Activated CD4-positive, alpha-beta T cell treated with anti-CD3 and anti-CD28 coated beads for 36 hours (primary cell): Measurements from ENCODE around the gene SOWAHC. TPM values are rescaled to one million over a fixed set of nuclear protein-coding genes. Genes with fewer than 3 reads are reported as not detected.
A peak's percentile ranks its signal among the peaks of the same experiment; 100 is the strongest.
"Not testable (repeated sequence)": the region's sequence is repeated elsewhere in the genome, so short reads cannot be mapped to it uniquely, and the experiment has no call there.

ENCODE experiments used
- ATAC-seq: fragments of 200-7000 bp; cut with Tn5 transposase; one replicate; pipeline ENCODE4 v1.10.0; 2021; ENCODE audit warnings: mild to moderate bottlenecking, moderate library complexity
- CTCF ChIA-PET: fragments of 350-600 bp; sonication (Branson Sonifier 250); formaldehyde crosslinking; loops from one replicate; lab custom pipeline; 2021; ENCODE audit warnings: antibody characterized with exemption; lab: Charles Lee
- POLR2A ChIA-PET: fragments of 350-600 bp; sonication (Branson Sonifier 250); formaldehyde crosslinking; loops from one replicate; lab custom pipeline; 2021; ENCODE audit warnings: antibody characterized with exemption, inconsistent platforms; lab: Charles Lee
- DNase-seq: peaks from one replicate; pipeline ENCODE4 v3.0.0-alpha.2; 2020
- H3K27ac Mint-ChIP-seq: one replicate; pipeline ENCODE4 v1.8.0; 2021; ENCODE audit warnings: mixed read lengths
- H3K27me3 Mint-ChIP-seq: one replicate; pipeline ENCODE4 v1.8.0; 2021; ENCODE audit warnings: mixed read lengths
- H3K36me3 Mint-ChIP-seq: one replicate; pipeline ENCODE4 v1.8.0; 2021; ENCODE audit warnings: low read depth, mixed read lengths
- H3K4me1 Mint-ChIP-seq: one replicate; pipeline ENCODE4 v1.8.0; 2021; ENCODE audit warnings: mixed read lengths
- H3K4me3 Mint-ChIP-seq: one replicate; pipeline ENCODE4 v1.8.0; 2021; ENCODE audit warnings: mild to moderate bottlenecking, moderate library complexity, mixed read lengths
- H3K9me3 Mint-ChIP-seq: one replicate; pipeline ENCODE4 v1.8.0; 2021; ENCODE audit warnings: low read depth, mixed read lengths
- intact Hi-C, 2 experiments: fragments of 100-400 bp; cut with DNase I in 1 of 2; cut with micrococcal nuclease in 1 of 2; formaldehyde crosslinking; loops; one replicate each; pipeline versions ENCODE4 v1.14.2 to v1.15.1; 2022 to 2024; cut with DNase I, micrococcal nuclease
- total RNA-seq, 2 experiments: library from RNA; stranded (reverse); gene quantifications; one replicate each; pipeline ENCODE4 v1.2.3, GENCODE V29; 2021

SOWAHC gene
- total RNA-seq, 2 experiments from 2014 or later: 0.63 to 0.98 TPM

DNA sequence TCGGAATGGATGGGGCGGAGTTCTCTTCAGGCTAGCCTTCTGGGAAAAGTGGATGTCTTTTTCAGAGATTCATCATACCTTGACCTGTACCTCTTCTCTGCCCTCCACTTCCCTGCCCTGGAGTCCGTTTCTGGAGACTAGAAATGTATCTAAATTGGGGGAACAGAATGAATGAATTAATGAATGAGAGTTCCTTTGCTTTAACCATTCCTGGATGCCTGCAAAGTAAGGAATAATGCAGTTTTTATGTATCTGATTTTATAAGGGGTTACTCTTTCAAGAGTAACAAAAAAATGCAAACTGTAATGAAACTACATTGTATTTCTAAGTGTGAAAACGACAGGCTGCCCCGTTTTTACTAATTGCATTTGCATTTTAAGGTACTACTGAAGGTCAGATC, 2.0 kb downstream of the SOWAHC start:
- DNase-seq: no peak
- H3K4me3 Mint-ChIP-seq: peak overlapping the region; percentile 8
- intact Hi-C loops: no loop called here

DNA sequence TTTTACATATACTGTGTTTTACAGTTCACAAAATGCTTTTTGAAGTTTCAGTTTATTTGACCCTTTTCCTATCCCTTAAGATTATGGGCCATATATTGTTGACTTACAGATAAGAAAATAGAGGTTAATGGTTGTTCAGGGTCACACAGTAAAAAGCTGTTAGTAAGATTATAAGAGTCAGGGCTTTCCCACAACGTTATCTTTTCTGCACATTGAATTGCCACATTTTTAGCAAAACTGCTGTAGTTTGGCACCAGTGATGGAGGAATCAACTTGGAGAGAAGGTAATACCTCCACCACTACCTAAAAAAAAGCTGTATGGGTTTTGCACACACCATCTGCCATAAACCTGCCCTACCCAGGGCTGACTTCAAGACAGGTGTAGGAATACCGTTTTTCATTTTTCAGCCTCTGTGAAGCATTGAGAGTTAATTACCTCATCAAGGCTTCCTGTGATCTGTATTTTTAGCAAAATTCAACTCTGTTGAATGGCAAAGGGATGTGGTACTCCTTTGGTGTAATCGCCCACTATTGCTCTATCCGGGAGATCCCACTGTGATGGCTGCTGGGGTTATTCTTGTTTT, 5.0 kb downstream of the SOWAHC start:
- Mint-ChIP-seq H3K27me3 (peaks cover 33% of the 10 kb centered on the region), H3K36me3 (no peaks in the 10 kb centered on the region), H3K9me3 (no peaks in the 10 kb centered on the region), H3K4me1 (peaks cover 2% of the 10 kb centered on the region), H3K27ac (no peak overlapping the region), H3K4me3 (no peak overlapping the region)
- ATAC-seq (no peak), DNase-seq (no peak)
- ChIA-PET CTCF (no interaction called here), POLR2A (no interaction called here)
- intact Hi-C loops: no loop called here

More for the DNA sequence above, 2.0 kb downstream of the SOWAHC start:
- POLR2A ChIA-PET: no interaction called here
- ATAC-seq: no peak
- Mint-ChIP-seq H3K4me1 (peaks cover 9% of the 10 kb centered on the region), H3K36me3 (peaks cover 1% of the 10 kb centered on the region), H3K9me3 (no peaks in the 10 kb centered on the region), H3K27ac (no peak overlapping the region), H3K27me3 (peaks cover 44% of the 10 kb centered on the region)
- CTCF ChIA-PET: interaction anchor here (0.6 kb wide), 1 partner anchor 594 kb away, joined by 3 read pairs; no protein-coding TSS in a partner anchor

DNA sequence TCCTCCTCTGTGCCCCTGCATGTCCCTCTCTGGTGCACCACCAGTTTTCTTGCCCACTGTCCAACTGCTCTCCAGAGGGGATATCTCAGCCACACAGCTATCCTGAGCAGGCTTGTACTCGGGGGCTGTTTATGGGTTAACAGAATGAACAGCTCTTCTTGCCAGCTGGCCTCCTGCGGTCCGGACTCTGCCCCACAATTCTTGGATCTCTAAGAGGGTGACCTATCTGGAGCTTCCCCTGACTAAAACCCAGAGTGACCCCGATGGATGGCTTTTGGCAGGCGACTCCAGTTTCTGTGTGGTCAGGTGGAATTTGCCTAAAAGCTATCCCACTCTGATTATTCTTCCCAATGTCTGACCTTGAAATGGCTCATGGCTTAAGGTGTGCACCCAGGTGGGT, 9.1 kb downstream of the SOWAHC start:
- H3K36me3 Mint-ChIP-seq: no peaks in the 10 kb centered on the region
- H3K27me3 Mint-ChIP-seq: peaks cover 14% of the 10 kb centered on the region
- ChIA-PET POLR2A (no interaction called here), CTCF (interaction anchor here (0.7 kb wide), 1 partner anchor 12 kb away, joined by 4 read pairs; no protein-coding TSS in a partner anchor)
- H3K4me1 Mint-ChIP-seq: no peaks in the 10 kb centered on the region
- H3K4me3 Mint-ChIP-seq: no peak overlapping the region
- DNase-seq: no peak
- no peak overlapping the region for H3K27ac Mint-ChIP-seq
- ATAC-seq: no peak
- no peaks in the 10 kb centered on the region for H3K9me3 Mint-ChIP-seq
- intact Hi-C loops: no loop called here

DNA sequence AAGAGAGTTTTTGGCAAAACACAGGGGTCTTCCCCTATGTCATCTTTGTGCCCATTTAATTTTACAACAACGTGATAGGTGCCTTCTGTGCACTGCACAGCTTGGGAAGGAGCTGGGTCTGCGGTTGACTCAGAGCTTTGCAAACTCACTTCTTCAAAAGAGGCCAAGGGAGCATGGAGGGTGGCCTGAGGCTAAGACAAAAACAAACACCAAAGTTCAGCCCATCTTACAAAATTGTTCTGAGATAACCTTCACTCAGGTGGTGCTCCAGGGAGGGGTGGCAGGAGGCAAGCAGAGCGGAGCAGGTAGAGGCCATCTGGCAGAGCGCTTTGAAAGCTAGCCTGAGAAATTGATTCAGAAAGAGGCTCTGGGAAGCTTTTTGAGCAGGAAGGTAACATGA, 9.8 kb downstream of the SOWAHC start:
- POLR2A ChIA-PET: interaction anchor here (0.7 kb wide), 1 partner anchor 292 kb away, joined by 3 read pairs; no protein-coding TSS in a partner anchor
- intact Hi-C loops: no loop called here
- DNase-seq: no peak
- Mint-ChIP-seq H3K36me3 (no peaks in the 10 kb centered on the region), H3K4me3 (no peak overlapping the region), H3K27ac (no peak overlapping the region), H3K9me3 (no peaks in the 10 kb centered on the region), H3K4me1 (no peaks in the 10 kb centered on the region), H3K27me3 (peaks cover 16% of the 10 kb centered on the region)
- ATAC-seq: no peak
- CTCF ChIA-PET: no interaction called here

DNA sequence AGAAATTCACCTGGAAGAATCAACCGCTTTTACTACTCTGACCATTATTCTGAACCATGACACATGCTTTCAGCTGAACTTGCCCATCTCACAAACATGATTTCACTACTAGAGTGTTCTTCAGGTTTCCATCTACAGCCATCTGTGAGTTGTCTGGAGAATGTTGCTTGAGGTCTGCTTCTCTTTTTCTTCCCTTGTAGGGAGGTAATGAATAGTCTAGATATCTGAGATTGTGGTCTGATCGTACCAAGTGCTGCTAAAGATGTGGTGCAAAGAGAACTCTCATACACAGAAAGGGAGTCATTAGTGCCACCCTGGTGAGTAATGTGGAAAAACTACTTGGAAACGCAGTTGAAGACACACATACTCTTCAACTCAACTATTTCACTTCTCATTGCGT, 10.2 kb downstream of the SOWAHC start:
- CTCF ChIA-PET: no interaction called here
- Mint-ChIP-seq H3K9me3 (no peaks in the 10 kb centered on the region), H3K27me3 (peaks cover 13% of the 10 kb centered on the region), H3K36me3 (no peaks in the 10 kb centered on the region), H3K27ac (no peak overlapping the region), H3K4me1 (no peaks in the 10 kb centered on the region), H3K4me3 (no peak overlapping the region)
- ATAC-seq (no peak), DNase-seq (no peak)
- POLR2A ChIA-PET: interaction anchor here (0.7 kb wide), 1 partner anchor 292 kb away, joined by 3 read pairs; no protein-coding TSS in a partner anchor
- intact Hi-C loops: no loop called here

DNA sequence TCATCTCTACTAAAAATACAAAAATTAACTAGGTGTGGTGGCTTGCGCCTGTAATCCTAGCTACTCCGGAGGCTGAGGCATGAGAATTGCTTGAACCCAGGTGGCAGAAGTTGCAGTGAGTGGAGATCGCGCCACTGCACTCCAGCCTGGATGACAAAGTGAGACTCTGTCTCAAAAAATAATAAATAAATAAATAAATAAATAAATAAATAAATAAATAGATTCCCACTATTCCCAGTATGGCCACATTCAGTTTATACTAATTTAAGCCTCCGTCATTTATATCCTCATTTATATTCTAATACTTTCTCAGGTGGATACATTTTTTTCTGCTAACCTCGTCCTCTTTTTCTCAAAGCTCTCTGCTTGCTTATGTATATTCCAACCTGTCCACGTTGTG, 14.2 kb downstream of the SOWAHC start:
- ChIA-PET CTCF (interaction anchor here (1.8 kb wide), 1 partner anchor 81 kb away, joined by 10 read pairs; no protein-coding TSS in a partner anchor), POLR2A (interaction anchor here (0.6 kb wide), 1 partner anchor 15 kb away, joined by 3 read pairs; the partner anchor contains the start of gene SEPTIN10)
- H3K4me3 Mint-ChIP-seq, H3K27me3 Mint-ChIP-seq, ATAC-seq, H3K36me3 Mint-ChIP-seq, intact Hi-C loops, H3K9me3 Mint-ChIP-seq, H3K4me1 Mint-ChIP-seq, DNase-seq, H3K27ac Mint-ChIP-seq: not testable (repeated sequence)

DNA sequence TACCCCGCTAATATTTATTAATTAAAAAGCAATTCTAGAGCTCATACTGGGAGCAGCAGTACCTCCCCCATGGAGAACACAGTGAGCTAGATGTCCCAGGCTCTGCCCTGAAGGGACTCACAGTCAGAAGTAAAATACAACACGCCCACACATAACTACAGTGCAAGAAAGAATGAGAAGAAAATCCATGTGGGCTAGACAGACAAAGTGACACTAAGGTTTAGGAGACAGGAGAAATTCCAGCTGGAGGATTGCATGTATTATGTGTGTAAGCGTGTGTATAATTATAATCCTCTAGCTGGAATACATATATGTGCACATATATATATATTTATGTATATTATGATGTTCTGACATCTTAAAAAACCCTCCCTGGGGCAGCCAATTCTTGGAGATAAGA, 15.7 kb downstream of the SOWAHC start:
- intact Hi-C loops: no loop called here

DNA sequence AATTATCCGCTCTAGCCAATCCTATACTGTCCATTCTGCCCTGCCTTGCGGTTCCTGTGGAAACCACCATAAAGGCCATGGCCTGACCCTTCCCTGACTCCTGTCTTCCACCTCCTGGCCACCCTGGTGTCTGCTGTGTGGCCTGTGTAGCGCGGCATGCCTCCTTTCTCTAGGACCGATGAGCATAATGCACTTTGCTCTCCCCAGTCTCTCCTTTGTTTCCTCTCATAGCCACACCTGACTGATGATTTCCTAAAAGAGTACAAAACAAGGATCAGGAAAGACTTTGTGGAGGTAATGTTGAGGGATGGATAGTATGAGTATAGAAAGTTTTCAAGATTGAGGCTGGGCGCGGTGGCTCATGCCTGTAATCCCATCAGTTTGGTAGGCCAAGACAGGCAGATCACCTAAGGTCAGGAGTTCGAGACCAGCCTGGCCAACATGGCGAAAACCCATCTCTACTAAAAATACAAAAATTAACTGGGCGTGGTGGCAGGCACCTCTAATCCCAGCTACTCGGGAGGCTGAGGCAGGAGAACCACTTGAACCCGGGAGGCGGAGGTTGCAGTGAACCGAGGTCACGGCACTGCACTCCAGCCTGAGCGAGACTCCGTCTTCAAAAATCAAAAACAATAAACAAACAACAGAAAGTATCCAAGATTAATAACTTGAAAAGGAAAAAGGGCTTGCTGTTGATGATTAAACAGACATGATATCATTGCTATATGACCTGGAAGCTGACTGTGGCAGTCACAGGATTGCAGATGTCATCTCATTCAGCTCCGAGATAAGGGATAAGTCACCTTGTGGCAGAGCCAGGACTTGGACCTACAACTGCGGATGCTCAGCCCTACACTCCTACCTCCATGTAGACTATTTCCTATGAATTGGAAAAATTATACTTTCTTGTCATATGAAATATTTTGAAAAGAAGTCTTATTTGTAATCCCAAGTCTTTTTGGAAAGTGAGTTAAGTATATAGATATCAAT, 16.6 kb downstream of the SOWAHC start:
- no peaks in the 10 kb centered on the region for H3K9me3 Mint-ChIP-seq
- CTCF ChIA-PET: no interaction called here
- intact Hi-C loops: no loop called here
- peaks cover 8% of the 10 kb centered on the region for H3K27me3 Mint-ChIP-seq
- DNase-seq (no peak), ATAC-seq (no peak)
- POLR2A ChIA-PET: no interaction called here
- H3K4me1 Mint-ChIP-seq: peaks cover 4% of the 10 kb centered on the region
- no peak overlapping the region for H3K27ac Mint-ChIP-seq
- H3K4me3 Mint-ChIP-seq: no peak overlapping the region
- H3K36me3 Mint-ChIP-seq: no peaks in the 10 kb centered on the region

More for the DNA sequence above, 15.7 kb downstream of the SOWAHC start:
- no peak overlapping the region for H3K27ac Mint-ChIP-seq
- H3K4me3 Mint-ChIP-seq: no peak overlapping the region
- ChIA-PET POLR2A (no interaction called here), CTCF (interaction anchor here (1.8 kb wide), 1 partner anchor 83 kb away, joined by 10 read pairs; no protein-coding TSS in a partner anchor)
- H3K9me3 Mint-ChIP-seq: no peaks in the 10 kb centered on the region
- H3K4me1 Mint-ChIP-seq: peaks cover 4% of the 10 kb centered on the region
- no peaks in the 10 kb centered on the region for H3K36me3 Mint-ChIP-seq
- peaks cover 5% of the 10 kb centered on the region for H3K27me3 Mint-ChIP-seq
- no peak for ATAC-seq
- DNase-seq: no peak

DNA sequence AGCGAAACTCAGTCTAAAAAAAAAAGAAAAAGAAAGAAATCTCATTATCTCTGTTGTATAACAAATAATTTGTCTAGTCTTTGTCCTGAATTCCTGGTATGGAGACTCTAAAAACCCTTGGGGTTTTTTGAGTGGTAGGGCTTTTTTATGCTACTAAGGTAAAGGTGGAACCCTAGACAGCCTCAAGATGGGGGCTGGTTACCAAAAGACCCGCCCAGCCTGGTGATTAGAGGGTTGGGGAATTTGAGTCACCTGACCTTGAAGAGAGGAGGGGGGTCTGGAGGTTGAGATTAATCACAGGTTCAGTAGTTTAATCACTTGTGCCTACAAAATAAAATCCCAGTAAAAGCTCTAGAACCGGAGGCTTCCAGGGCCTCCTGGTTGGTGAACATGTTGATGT, 17.6 kb downstream of the SOWAHC start:
- ChIA-PET POLR2A (no interaction called here), CTCF (no interaction called here)
- no peak for DNase-seq
- Mint-ChIP-seq H3K4me3 (no peak overlapping the region), H3K36me3 (no peaks in the 10 kb centered on the region), H3K27me3 (peaks cover 8% of the 10 kb centered on the region), H3K4me1 (peaks cover 4% of the 10 kb centered on the region), H3K9me3 (no peaks in the 10 kb centered on the region), H3K27ac (no peak overlapping the region)
- no peak for ATAC-seq
- intact Hi-C loops: no loop called here

DNA sequence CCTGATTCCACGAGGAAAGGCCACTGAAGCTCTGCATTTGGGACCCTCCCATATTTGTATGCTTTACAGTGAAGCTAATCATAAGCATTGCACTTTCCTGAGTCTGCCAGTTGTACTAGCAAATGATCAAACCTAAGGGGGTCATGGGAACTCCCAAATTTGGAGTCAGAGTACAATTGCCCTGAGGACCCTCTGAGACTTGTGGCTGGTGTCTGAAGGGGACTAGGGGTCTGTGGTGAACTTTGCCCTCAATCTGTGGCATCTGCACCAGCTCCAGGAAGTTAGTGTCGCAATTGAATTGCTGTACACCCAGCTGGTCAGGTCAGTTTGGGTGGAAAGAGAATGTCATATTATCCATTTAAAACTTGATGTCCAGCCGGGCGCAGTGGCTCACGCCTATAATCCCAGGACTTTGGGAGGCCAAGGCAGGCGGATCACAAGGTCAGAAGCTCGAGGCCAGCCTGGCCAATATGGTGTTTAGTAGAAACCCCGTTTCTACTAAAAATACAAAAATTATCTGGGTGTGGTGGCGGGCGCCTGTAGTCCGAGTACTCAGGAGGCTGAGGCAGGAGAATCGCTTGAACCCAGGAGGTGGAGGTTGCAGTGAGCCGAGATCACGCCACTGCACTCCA, 18.1 kb downstream of the SOWAHC start:
- Mint-ChIP-seq H3K9me3 (no peaks in the 10 kb centered on the region), H3K4me1 (peaks cover 4% of the 10 kb centered on the region), H3K36me3 (no peaks in the 10 kb centered on the region), H3K27ac (no peak overlapping the region), H3K27me3 (peaks cover 8% of the 10 kb centered on the region), H3K4me3 (no peak overlapping the region)
- ChIA-PET POLR2A (no interaction called here), CTCF (no interaction called here)
- intact Hi-C loops: no loop called here
- ATAC-seq (no peak), DNase-seq (no peak)

DNA sequence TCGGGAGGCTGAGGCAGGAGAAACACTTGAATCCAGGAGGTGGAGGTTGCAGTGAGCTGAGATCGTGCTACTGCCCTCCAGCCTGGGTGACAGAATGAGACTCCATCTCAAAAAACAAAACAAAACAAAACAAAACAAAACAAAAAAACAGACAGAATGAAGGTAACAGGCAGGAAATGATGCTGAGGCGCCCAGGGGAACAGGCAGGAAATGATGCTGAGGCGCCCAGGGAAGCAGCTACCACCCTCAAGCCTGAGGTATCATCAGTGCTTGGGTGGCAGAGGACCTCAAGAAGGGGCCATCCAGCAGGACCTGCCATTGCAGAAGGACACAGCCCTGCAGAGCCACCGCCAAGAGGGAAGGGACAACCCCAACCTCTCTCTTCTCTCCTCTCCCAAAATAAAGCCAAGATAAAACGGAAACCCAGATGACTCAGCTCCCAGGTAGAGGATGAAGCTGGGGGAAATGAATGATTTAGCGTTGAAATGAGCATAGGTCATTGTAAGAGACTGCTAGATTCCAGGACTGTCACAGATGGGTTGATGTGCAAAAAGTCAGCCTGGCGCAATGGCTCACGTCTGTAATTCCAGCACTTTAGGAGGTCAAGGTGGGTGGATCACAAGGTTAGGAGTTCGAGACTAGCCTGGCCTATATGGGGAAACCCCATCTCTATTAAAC, 19.3 kb downstream of the SOWAHC start:
- peak; percentile 8 for DNase-seq
- Mint-ChIP-seq H3K4me1 (peaks cover 11% of the 10 kb centered on the region), H3K27me3 (peaks cover 8% of the 10 kb centered on the region), H3K4me3 (no peak overlapping the region), H3K36me3 (no peaks in the 10 kb centered on the region), H3K9me3 (no peaks in the 10 kb centered on the region), H3K27ac (no peak overlapping the region)
- ChIA-PET CTCF (no interaction called here), POLR2A (no interaction called here)
- no peak for ATAC-seq
- intact Hi-C loops: no loop called here
